Kidney (tissue), 14 donors: ENCODE data around the gene SUPT6H. TPM values are rescaled to one million over a fixed set of nuclear protein-coding genes. Genes with fewer than 3 reads are reported as not detected.

Experiments
- DNase-seq, 5 donors: peaks; one replicate each; pipeline ENCODE4 v3.0.0-alpha.2; 2013 to 2020
- FAIRE-seq: peaks from 2 replicates; lab custom pipeline; 2012; peaks lifted over from hg19 to GRCh38; lab: Jason Lieb, UNC
- H3K27ac ChIP-seq, 2 donors: one replicate each; pipeline ENCODE4 v1.7.0; 2013; ENCODE audit warnings: low read depth in 2 of 2, low read length in 2 of 2, inconsistent platforms in 1 of 2
- H3K27me3 ChIP-seq: one replicate; pipeline ENCODE4 v1.7.1; 2013; ENCODE audit warnings: low read length, inconsistent platforms; ENCODE audit not compliant: control insufficient read depth, insufficient read depth
- H3K36me3 ChIP-seq, 3 donors: one replicate each; pipeline versions ENCODE4 v1.7.0 to v1.7.1; 2013; ENCODE audit warnings: low read length in 3 of 3, control low read depth in 1 of 3, inconsistent platforms in 1 of 3; ENCODE audit not compliant: insufficient read depth in 3 of 3, control insufficient read depth in 2 of 3
- H3K4me1 ChIP-seq, 3 donors: one replicate each; pipeline versions ENCODE4 v1.7.0 to v1.7.1; 2013; ENCODE audit warnings: low read length in 3 of 3, inconsistent platforms in 1 of 3, low read depth in 1 of 3; ENCODE audit not compliant: control insufficient read depth in 2 of 3, insufficient read depth in 2 of 3
- H3K4me3 ChIP-seq, 3 donors: one replicate each; pipeline versions ENCODE4 v1.7.0 to v1.8.1; 2013; ENCODE audit warnings: low read length in 3 of 3, control low read depth in 1 of 3, inconsistent platforms in 1 of 3
- H3K9ac ChIP-seq, 3 donors: one replicate each; pipeline versions ENCODE4 v1.7.0 to v1.7.1; 2013; ENCODE audit warnings: low read length in 3 of 3, control low read depth in 1 of 3, inconsistent platforms in 1 of 3
- H3K9me3 ChIP-seq, 3 donors: one replicate each; pipeline versions ENCODE4 v1.7.0 to v1.7.1; 2013; ENCODE audit warnings: low read length in 3 of 3, control low read depth in 1 of 3, inconsistent platforms in 1 of 3; ENCODE audit not compliant: control insufficient read depth in 2 of 3, insufficient read depth in 1 of 3
- CTCF ChIP-seq: IDR thresholded peaks from 3 replicates; pipeline ENCODE4 v1.5.1; 2012; ENCODE audit warnings: mild to moderate bottlenecking, moderate library complexity, borderline replicate concordance; ENCODE audit not compliant: insufficient read depth; ENCODE audit errors: extremely low read depth
- intact Hi-C: fragments of 100-400 bp; cut with DNase I; formaldehyde crosslinking; loops from one replicate; pipeline ENCODE4 v1.11.1; 2022
- polyA plus RNA-seq: library from polyadenylated mRNA; stranded (reverse); fragments of 350-450 nt; fragmentation: Illumina TruSeq; extraction: RNeasy Lipid Tissue Mini Kit (QIAGEN cat#74804); gene quantifications from one replicate; pipeline ENCODE4 v1.2.3, GENCODE V29; 2014; ENCODE audit warnings: low read depth, low replicate concordance; ENCODE audit not compliant: insufficient read depth
- total RNA-seq: library from RNA; stranded (reverse); fragmentation: NEBNext Ultra II Directional; extraction: Animal tissue kit (Norgen Biotek cat#: 25700); gene quantifications from one replicate; pipeline ENCODE4 v1.2.1, GENCODE V29; 2021
- donor health status: control.
- donor health status: control.
- donor health status: control.
- donor health status: control.
- donor health status: control.
- donor health status: DM: yes; HTN: yes; CAD: no.
- donor health status: Normal renal cell carcinoma (clear cell type).

The SUPT6H gene
- total and polyA plus RNA-seq, 2 donors from 2014 or later = 21.4 to 61.5 TPM

- Histone ChIP-seq H3K9ac (peak overlapping the region; percentile 24 to 87 (median 57)), H3K4me1 (peaks cover 0 to 26% (median 25%) of the 10 kb centered on the region in 3 donors), H3K9me3 (no peaks in the 10 kb centered on the region), H3K27me3 (no peaks in the 10 kb centered on the region), H3K4me3 (peak overlapping the region; percentile 62 to 93 (median 79)), H3K36me3 (peaks cover 16 to 41% (median 36%) of the 10 kb centered on the region in 3 donors), H3K27ac (peak overlapping the region; percentile 79 to 81)
- DNase-seq (peak in 3 of 5 donors; percentile 41 to 67 (median 58)), FAIRE-seq (no peak)
- peak; percentile 54 for TF ChIP-seq CTCF
- intact Hi-C loops = no loop called here
Measured at GRCh38 chr17:28643983-28644786, 17.8 kb upstream of the SUPT6H start.

- DNase-seq (peak; percentile 96 to 99 (median 97)), FAIRE-seq (no peak)
- H3K27me3 ChIP-seq = no peaks in the 10 kb centered on the region
- H3K9ac ChIP-seq = peak within 1 kb of the TSS; percentile 69 to 96 (median 90)
- intact Hi-C loops = no loop called here
- peak within 1 kb of the TSS; percentile 70 to 93 (median 79) for H3K4me3 ChIP-seq
- peak; percentile 22 for TF ChIP-seq CTCF
- peaks cover 0 to 26% (median 25%) of the 10 kb centered on the region in 3 donors for H3K4me1 ChIP-seq
- H3K36me3 ChIP-seq = peaks cover 16 to 35% (median 34%) of the 10 kb centered on the region in 3 donors
- H3K9me3 ChIP-seq = no peaks in the 10 kb centered on the region
- peak within 1 kb of the TSS; percentile 94 to 96 for H3K27ac ChIP-seq
Measured at GRCh38 chr17:28644787-28645575, 17.0 kb upstream of the SUPT6H start, which contains the start of gene BLTP2. BLTP2 (minus strand) TSS chr17:28645158; CDS start chr17:28645056, 102 bp downstream.

DNA sequence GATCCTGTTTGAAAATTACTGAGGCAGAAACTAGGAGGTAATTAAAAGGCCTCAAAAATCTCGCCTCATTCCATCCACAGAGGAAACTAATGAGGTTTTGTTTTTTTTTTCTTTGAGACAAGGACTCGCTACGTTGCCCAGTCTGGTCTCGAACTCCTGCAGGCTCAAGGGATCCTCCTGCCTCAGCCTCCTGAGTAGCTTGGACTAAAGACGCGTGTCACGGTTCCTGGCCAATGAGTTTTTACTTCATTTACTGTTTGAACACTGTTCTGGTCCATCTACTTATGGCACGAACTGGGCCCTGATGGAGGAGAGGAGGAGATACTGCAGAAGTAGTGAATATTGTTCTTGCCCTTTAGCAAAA, 16.4 kb upstream of the SUPT6H start:
- peak overlapping the region; percentile 69 to 96 (median 90) for H3K9ac ChIP-seq
- no peak for TF ChIP-seq CTCF
- peaks cover 14 to 32% (median 31%) of the 10 kb centered on the region in 3 donors for H3K36me3 ChIP-seq
- peaks cover 0 to 26% (median 25%) of the 10 kb centered on the region in 3 donors for H3K4me1 ChIP-seq
- DNase-seq (no peak), FAIRE-seq (no peak)
- no peaks in the 10 kb centered on the region for H3K9me3 ChIP-seq
- intact Hi-C loops = no loop called here
- H3K27me3 ChIP-seq = no peaks in the 10 kb centered on the region
- H3K4me3 ChIP-seq = peak overlapping the region; percentile 70 to 93 (median 78)
- peak overlapping the region; percentile 94 to 96 for H3K27ac ChIP-seq
